Colonic mucosa (tissue), 4 donors: ENCODE results near the gene MYO16. TPM values are rescaled to one million over a fixed set of nuclear protein-coding genes. Genes with fewer than 3 reads are reported as not detected.

Source experiments
- DNase-seq: peaks from one replicate; pipeline ENCODE4 v3.0.0-alpha.2; 2020
- H3K27ac ChIP-seq: fragments of 200-600 bp; one replicate; pipeline ENCODE4 v1.8.0; 2021
- H3K27me3 ChIP-seq: fragments of 200-600 bp; one replicate; pipeline ENCODE4 v1.8.0; 2021
- H3K36me3 ChIP-seq: fragments of 200-600 bp; one replicate; pipeline ENCODE4 v1.8.0; 2021
- H3K4me1 ChIP-seq: fragments of 200-600 bp; one replicate; pipeline ENCODE4 v1.8.0; 2021; ENCODE audit warnings: mild to moderate bottlenecking
- H3K4me3 ChIP-seq: fragments of 200-600 bp; one replicate; pipeline ENCODE4 v1.8.0; 2021
- H3K9ac ChIP-seq, 2 donors: one replicate each; pipeline ENCODE4 v1.7.0; 2013; ENCODE audit warnings: control low read depth in 2 of 2, low read depth in 2 of 2, low read length in 2 of 2
- H3K9me3 ChIP-seq: fragments of 200-600 bp; one replicate; pipeline ENCODE4 v1.8.0; 2021
- CTCF ChIP-seq: fragments of 200-600 bp; IDR thresholded peaks from one replicate; pipeline ENCODE4 v1.8.0; 2022; ENCODE audit warnings: antibody characterized with exemption, mild to moderate bottlenecking
- intact Hi-C: fragments of 100-400 bp; cut with DNase I; formaldehyde crosslinking; loops from one replicate; pipeline ENCODE4 v1.14.1; 2022
- total RNA-seq, 2 donors: library from RNA; stranded (reverse); fragmentation: NEBNext Ultra II Directional in 1 of 2; extraction: Animal tissue kit (Norgen Biotek cat#: 25700) in 1 of 2; gene quantifications; one replicate each; pipeline ENCODE4 v1.2.1, GENCODE V29; 2021
- donor health status: healthy.
- donor health status: DM: no; HTN: no; CAD: no.
- donor health status: DM: no; HTN: no; CAD: no.

MYO16 gene
- total RNA-seq, 2 donors from 2014 or later: 0.05 TPM; not detected in 1

- H3K27ac ChIP-seq: no peak overlapping the region
- H3K27me3 ChIP-seq: no peaks in the 10 kb centered on the region
- intact Hi-C loops: no loop called here
- no peaks in the 10 kb centered on the region for H3K4me1 ChIP-seq
- H3K4me3 ChIP-seq: no peak overlapping the region
- H3K9ac ChIP-seq: no peak overlapping the region
- H3K9me3 ChIP-seq: no peaks in the 10 kb centered on the region
- no peaks in the 10 kb centered on the region for H3K36me3 ChIP-seq
- no peak for DNase-seq
- TF ChIP-seq CTCF: no peak
These were observed 496.8 kb downstream of the MYO16 start for GRCh38 chr13:109126178-109126577.

- no peaks in the 10 kb centered on the region for H3K27me3 ChIP-seq
- H3K36me3 ChIP-seq: no peaks in the 10 kb centered on the region
- H3K4me1 ChIP-seq: no peaks in the 10 kb centered on the region
- H3K4me3 ChIP-seq: no peak overlapping the region
- H3K27ac ChIP-seq: no peak overlapping the region
- TF ChIP-seq CTCF: no peak
- intact Hi-C loops: no loop called here
- no peaks in the 10 kb centered on the region for H3K9me3 ChIP-seq
- no peak for DNase-seq
- H3K9ac ChIP-seq: no peak overlapping the region
These were observed 497.7 kb downstream of the MYO16 start for GRCh38 chr13:109126891-109127641.

GRCh38 chr13:109128121-109128520, 498.7 kb downstream of the MYO16 start:
- Histone ChIP-seq H3K27me3 (no peaks in the 10 kb centered on the region), H3K36me3 (no peaks in the 10 kb centered on the region), H3K4me3 (no peak overlapping the region), H3K27ac (no peak overlapping the region), H3K9me3 (no peaks in the 10 kb centered on the region), H3K4me1 (no peaks in the 10 kb centered on the region), H3K9ac (no peak overlapping the region)
- intact Hi-C loops: no loop called here
- TF ChIP-seq CTCF: no peak
- DNase-seq: no peak

DNA sequence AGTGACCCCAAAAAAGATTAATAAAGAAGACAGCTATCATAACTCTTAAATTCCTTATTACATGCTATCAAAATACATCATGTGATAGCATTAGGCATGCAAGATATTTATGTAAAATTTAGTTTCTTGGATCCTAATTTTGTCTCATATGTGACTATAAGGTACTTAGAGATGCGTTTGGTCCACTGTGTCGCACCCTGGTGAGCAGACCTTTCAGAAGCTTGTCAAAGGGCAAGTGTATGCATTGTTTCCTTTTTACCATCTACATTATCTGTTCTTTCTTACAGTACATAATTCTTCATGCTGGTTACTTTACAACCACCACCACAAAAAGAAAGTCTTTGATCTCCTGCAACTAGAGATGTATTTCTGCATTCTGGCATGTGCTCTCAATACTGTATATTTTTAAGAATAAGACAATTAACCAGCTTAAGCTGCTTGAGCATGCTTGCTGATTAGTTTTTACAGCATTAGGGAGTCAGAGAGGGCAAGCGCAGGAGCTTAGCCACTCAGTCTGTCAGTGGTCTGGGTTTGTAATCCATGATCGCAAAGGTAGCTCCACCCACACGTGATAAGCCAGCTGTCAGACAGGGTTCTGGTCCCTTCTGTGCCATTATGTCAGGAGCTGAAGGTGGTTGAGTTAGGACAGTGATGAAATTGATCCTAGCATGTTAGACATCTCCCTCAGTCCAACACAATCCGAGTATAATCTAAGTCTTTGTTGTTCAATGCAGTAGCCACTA, 500.9 kb downstream of the MYO16 start:
- no peak for DNase-seq
- H3K36me3 ChIP-seq: no peaks in the 10 kb centered on the region
- H3K27ac ChIP-seq: no peak overlapping the region
- H3K27me3 ChIP-seq: no peaks in the 10 kb centered on the region
- H3K9ac ChIP-seq: no peak overlapping the region
- no peaks in the 10 kb centered on the region for H3K9me3 ChIP-seq
- no peak overlapping the region for H3K4me3 ChIP-seq
- no peak for TF ChIP-seq CTCF
- H3K4me1 ChIP-seq: no peaks in the 10 kb centered on the region
- intact Hi-C loops: no loop called here

GRCh38 chr13:109131698-109132257, 502.4 kb downstream of the MYO16 start:
- no peak overlapping the region for H3K9ac ChIP-seq
- no peak overlapping the region for H3K4me3 ChIP-seq
- DNase-seq: no peak
- no peaks in the 10 kb centered on the region for H3K36me3 ChIP-seq
- no peaks in the 10 kb centered on the region for H3K4me1 ChIP-seq
- TF ChIP-seq CTCF: no peak
- intact Hi-C loops: no loop called here
- no peaks in the 10 kb centered on the region for H3K9me3 ChIP-seq
- no peak overlapping the region for H3K27ac ChIP-seq
- no peaks in the 10 kb centered on the region for H3K27me3 ChIP-seq
